GM18861 (cell line): Measurements from ENCODE around the gene VTA1.
"Not testable (repeated sequence)": the region's sequence is repeated elsewhere in the genome, so short reads cannot be mapped to it uniquely, and the experiment has no call there.

Experiments used
- ATAC-seq: cut with Tn5 transposase; IDR thresholded peaks from one replicate; pipeline ENCODE4 v1.9.1; 2021; ENCODE audit not compliant: unreplicated experiment

Gene VTA1

GRCh38 chr6:142167486-142167885 is 20.4 kb downstream of the VTA1 start:
- ATAC-seq, result no peak

GRCh38 chr6:142171351-142171750 is 24.3 kb downstream of the VTA1 start:
- ATAC-seq, result no peak

- no peak for ATAC-seq
Measured at GRCh38 chr6:142172758-142173157, 25.7 kb downstream of the VTA1 start.

GRCh38 chr6:142173980-142174379 is 26.9 kb downstream of the VTA1 start:
- no peak for ATAC-seq

- ATAC-seq, result no peak
Measured at GRCh38 chr6:142174703-142175102, 27.6 kb downstream of the VTA1 start.

- ATAC-seq, result no peak
Measured at GRCh38 chr6:142178129-142178528, 31.1 kb downstream of the VTA1 start.

DNA sequence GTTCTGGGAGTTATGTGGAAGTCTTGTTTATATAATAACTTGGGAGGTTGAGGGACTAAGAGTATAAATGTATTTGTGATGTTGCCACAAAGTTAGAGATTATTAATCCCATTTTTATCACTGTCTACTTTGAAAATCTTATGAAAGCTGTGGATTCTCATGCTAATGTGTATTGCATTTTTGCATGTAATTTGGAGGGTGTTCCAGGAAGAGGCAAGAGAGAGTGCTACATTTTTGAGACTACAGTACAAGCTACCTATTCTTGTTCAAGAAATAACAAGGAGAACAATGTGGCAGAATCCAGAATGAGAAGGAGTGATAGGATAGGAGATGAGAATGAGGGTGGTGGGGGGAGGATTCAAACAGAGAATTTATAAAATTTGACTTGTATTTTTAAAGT is 34.9 kb downstream of the VTA1 start:
- ATAC-seq, result no peak

DNA sequence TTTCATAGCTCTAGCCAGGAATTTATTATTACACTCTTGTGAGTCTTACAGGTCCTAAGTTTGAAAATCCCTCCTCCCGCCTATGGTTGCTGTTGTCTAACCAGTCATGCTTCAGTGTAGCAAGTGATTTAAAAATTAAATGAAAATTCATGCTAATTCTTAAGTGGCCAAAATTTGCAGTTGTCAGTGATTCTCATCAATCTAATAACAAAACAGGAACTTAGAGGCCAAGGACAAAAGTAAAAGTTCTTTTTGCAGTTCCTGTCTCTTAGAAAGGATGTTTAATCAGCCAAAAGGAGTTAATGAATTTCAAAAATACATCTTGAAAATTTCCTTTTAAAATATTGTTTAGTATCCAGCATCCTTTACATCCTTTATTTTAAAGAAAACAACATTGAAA is 36.3 kb downstream of the VTA1 start:
- ATAC-seq, result no peak

DNA sequence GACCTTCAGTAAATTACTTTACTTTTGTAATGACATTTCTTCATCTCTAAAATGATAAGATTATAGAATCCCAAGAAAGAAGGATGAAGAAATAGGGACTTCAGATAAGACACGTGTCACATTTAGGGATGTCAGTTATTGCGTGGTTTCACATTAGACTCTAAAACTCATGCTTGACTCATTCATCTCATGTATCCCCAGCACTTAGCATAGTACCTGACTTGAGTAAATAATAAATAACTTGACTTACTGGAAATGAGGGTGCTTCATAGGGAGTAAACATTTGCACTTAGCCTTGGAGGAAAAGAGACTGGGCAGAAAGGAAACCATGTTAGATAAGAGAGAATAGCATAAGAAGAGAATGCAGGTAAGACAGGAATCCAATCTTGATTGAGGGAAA is 37.2 kb downstream of the VTA1 start:
- no peak for ATAC-seq

- no peak for ATAC-seq
Measured at GRCh38 chr6:142185641-142186040, 38.6 kb downstream of the VTA1 start.

- no peak for ATAC-seq
Measured at GRCh38 chr6:142187209-142187608, 40.1 kb downstream of the VTA1 start.

DNA sequence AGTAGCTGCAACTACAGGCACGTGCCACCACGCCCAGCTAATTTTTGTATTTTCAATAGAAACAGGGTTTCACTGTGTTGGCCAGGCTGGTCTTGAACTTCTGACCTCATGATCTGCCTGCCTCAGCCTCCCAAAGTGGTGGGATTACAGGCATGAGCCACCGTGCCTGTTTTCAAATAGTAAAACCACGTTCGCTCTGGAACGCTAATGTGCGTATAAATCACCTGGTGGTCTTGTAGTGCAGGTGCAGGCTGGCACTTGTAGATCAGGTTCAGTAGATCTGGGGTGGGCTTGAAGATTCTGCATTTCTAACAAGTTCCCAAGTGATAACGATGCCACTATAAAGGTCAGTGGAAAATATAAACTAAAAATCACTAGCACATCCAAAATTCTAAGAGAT is 41.3 kb downstream of the VTA1 start:
- ATAC-seq, result not testable (repeated sequence)

DNA sequence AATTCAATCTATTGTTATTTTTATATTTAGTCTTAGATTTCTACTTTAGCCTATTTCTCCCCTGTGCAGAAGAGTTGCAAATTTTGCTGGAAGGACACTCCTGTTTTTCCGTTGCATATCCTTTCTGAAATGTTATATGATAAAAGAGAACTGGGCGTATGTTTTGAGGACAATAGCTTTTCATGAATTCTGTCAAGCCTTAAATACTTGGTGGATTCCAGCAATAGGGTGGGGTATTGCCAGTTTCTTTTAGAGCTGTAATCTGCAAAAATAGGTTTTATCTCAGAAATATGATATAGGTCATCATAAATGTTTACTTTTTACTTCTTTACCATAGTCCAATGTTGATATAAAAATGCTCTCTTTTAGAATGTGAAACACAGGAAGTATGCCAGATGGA is 42.0 kb downstream of the VTA1 start:
- no peak for ATAC-seq

DNA sequence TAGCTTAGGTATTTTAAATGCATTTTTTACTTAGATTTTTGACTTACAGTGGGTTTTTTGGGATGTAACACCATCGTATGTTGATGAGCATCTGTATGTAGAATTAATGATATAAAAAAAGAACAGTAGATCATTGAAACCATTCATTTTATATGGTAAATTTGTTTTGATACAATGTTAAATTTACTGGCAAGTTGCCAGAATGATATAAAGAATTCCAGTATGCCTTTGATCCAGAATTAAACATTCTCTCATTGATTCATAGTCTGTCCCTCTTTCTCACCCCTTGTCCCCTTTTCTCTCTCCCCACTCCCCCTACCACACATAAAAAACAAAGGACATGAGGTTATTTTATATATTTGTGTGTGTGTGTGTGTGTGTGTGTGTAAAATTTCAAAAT is 45.3 kb downstream of the VTA1 start:
- ATAC-seq, result no peak

DNA sequence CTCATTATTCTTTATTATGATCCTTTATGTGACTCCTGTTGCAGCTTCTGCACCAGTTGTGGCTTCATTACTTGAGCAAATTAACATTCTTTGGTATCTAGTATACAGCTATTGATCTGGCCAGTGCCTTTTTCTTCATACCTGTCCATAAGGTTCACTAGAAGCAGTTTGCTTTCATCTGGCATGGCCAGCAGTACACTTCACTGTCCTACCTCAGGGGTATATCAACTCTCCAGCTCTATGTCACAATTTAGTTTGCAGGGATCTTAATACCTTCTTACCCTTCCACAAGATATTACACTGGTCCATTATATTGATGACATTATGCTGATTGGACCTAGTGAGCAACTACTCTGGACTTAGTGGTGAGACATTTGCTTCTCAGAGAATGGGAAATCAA is 46.6 kb downstream of the VTA1 start:
- ATAC-seq, result no peak

GRCh38 chr6:142195862-142196541 is 48.9 kb downstream of the VTA1 start:
- no peak for ATAC-seq

DNA sequence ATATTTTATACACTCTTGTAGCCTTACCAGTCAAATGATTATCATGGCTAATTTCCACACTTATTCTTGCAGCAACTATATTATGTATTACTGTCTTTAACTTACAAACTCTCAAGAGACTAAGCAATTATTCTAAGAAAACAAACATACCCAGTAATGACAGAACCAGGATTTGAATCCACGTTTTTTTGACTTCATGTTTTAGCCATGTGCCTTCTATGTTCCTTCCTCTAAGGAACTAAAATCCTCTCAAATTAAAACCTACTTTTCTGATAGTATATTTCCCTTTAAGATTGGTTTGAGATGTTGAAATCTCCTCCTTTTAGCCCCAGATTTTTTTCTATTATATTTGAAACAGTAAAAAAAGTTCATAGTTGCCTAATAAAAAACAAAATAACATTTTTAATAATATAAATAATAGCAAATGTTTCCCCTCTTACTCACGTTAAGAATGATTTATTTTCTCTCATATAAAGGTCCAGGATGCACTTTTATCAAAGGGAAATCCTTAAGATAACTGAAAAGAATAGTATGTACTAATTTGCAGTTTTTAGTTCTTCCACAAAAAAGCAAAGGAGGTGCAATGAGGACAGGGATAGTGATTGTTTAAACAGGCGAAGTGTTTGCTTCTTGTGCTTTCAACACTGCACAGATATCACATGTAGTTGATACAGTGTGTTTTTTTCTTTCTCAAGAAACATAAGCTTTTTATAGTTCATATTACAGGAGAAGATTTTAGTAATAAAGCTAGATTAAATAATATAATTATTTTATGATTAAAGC is 54.0 kb downstream of the VTA1 start:
- ATAC-seq, result no peak

- peak; percentile 60 for ATAC-seq
Measured at GRCh38 chr6:142207265-142207877, 60.3 kb downstream of the VTA1 start.

DNA sequence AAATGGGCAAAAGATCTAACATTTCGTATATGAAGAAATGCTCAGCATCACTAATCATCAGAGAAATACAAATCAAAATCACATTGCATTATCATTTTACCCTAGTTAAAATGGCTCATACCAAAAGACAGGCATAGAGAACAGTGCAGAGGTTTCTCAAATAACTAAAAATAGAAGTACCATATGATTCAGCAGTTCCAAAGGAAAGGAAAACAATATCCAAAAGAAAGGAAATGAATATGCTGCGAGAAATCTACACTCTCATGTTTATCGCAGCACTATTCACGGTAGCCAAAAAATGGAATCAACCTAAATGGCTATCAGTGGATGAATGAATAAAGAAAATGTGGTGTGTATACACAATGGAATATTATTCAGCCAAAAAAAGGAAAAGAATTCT is 63.5 kb downstream of the VTA1 start:
- ATAC-seq, result no peak

- no peak for ATAC-seq
Measured at GRCh38 chr6:142213402-142213801, 66.3 kb downstream of the VTA1 start.

GRCh38 chr6:142218446-142218845 is 71.4 kb downstream of the VTA1 start:
- ATAC-seq, result no peak

DNA sequence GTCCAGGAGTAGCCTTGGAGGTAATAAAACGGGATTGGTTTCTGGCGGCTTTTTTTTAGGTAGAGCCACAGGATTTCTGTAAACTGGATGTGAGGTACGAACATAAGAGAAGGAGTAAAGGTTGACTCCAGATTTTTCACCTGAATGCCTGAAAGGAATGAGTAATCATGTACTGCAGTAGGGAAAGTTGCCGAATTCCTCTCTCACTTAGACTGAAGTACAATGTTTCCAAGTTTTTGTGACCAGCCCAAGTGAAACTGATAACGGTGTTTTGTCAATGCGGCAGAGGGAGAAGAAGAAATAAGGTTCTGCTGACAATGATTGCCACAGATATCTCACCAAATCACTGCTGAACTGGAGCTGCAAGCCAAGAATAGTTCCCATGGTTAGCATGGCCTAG is 75.0 kb downstream of the VTA1 start:
- no peak for ATAC-seq
